GM21737 (cell line): ENCODE data around the gene OR1I1.

Source experiments
- ATAC-seq: cut with Tn5 transposase; IDR thresholded peaks from one replicate; pipeline ENCODE4 v1.9.1; 2021; ENCODE audit warnings: mild to moderate bottlenecking, moderate library complexity; ENCODE audit not compliant: unreplicated experiment

The OR1I1 gene

GRCh38 chr19:15116856-15117255 is 34.8 kb downstream of the OR1I1 start:
- ATAC-seq = no peak

- no peak for ATAC-seq
These were observed 36.2 kb downstream of the OR1I1 start for GRCh38 chr19:15118248-15118647.

GRCh38 chr19:15118789-15119494 is 36.9 kb downstream of the OR1I1 start:
- no peak for ATAC-seq

GRCh38 chr19:15120135-15121026 is 38.4 kb downstream of the OR1I1 start:
- no peak for ATAC-seq

- no peak for ATAC-seq
These were observed 40.5 kb downstream of the OR1I1 start for GRCh38 chr19:15122331-15123030.

- no peak for ATAC-seq
These were observed 41.2 kb downstream of the OR1I1 start for GRCh38 chr19:15123031-15123890.

- no peak for ATAC-seq
These were observed 41.9 kb downstream of the OR1I1 start for GRCh38 chr19:15123900-15124299.

GRCh38 chr19:15124572-15125231 is 42.7 kb downstream of the OR1I1 start:
- no peak for ATAC-seq

- ATAC-seq = peak; percentile 81
These were observed 43.4 kb downstream of the OR1I1 start for GRCh38 chr19:15125232-15126067.

GRCh38 chr19:15126131-15126910 is 44.3 kb downstream of the OR1I1 start:
- ATAC-seq = no peak

GRCh38 chr19:15128162-15128770 is 46.3 kb downstream of the OR1I1 start:
- no peak for ATAC-seq

GRCh38 chr19:15129856-15130585 is 48.0 kb downstream of the OR1I1 start:
- ATAC-seq = no peak

- ATAC-seq = no peak
These were observed 54.4 kb downstream of the OR1I1 start for GRCh38 chr19:15136234-15136954.

GRCh38 chr19:15137777-15138176 is 55.8 kb downstream of the OR1I1 start:
- no peak for ATAC-seq

- ATAC-seq = no peak
These were observed 56.4 kb downstream of the OR1I1 start for GRCh38 chr19:15138427-15138826.

GRCh38 chr19:15141143-15141542 is 59.1 kb downstream of the OR1I1 start:
- no peak for ATAC-seq

- no peak for ATAC-seq
These were observed 60.3 kb downstream of the OR1I1 start for GRCh38 chr19:15142313-15142712.
